Measurements from ENCODE around the gene POLR3F.

DNA sequence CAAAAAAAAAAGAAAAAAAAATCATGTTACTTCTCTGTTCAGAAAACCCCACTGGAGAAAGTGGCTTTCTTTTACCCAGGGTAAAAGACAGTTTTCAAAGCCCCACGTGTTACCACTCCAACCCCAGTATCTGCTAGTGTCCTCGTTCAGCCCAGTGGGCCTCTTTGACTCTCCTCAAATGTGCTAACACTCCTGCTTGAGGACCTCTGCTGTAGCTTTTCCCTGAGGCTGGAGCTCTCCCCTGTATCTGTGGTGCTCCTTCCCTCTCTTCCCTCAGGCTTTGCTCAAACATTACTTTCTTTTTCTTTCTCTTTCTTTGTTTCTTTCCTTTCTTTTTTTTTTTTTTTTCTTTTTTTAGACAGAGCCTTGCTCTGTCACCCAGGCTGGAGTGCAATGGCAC, 55.9 kb downstream of the POLR3F start:
- TF ChIP-seq, protein P1, sequence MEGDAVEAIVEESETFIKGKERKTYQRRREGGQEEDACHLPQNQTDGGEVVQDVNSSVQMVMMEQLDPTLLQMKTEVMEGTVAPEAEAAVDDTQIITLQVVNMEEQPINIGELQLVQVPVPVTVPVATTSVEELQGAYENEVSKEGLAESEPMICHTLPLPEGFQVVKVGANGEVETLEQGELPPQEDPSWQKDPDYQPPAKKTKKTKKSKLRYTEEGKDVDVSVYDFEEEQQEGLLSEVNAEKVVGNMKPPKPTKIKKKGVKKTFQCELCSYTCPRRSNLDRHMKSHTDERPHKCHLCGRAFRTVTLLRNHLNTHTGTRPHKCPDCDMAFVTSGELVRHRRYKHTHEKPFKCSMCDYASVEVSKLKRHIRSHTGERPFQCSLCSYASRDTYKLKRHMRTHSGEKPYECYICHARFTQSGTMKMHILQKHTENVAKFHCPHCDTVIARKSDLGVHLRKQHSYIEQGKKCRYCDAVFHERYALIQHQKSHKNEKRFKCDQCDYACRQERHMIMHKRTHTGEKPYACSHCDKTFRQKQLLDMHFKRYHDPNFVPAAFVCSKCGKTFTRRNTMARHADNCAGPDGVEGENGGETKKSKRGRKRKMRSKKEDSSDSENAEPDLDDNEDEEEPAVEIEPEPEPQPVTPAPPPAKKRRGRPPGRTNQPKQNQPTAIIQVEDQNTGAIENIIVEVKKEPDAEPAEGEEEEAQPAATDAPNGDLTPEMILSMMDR (IDR thresholded peaks at IDR 0.05): no peak
- no peak for TF ChIP-seq EZH2 (IDR thresholded peaks at IDR 0.05; ENCODE audit: borderline replicate concordance, insufficient read depth, low read depth, low read length, poor library complexity, severe bottlenecking)

Data from B cell (primary cell).